ENCODE results near the gene OR51A7. TPM values are rescaled to one million over a fixed set of nuclear protein-coding genes. Genes with fewer than 3 reads are reported as not detected.
"Not testable (repeated sequence)": the region's sequence is repeated elsewhere in the genome, so short reads cannot be mapped to it uniquely, and the experiment has no call there.

The OR51A7 gene
- total and polyA plus RNA-seq, 2 of the 8 experiments (the other 6 are each of a cell fraction or from before 2014, with no cell fraction given): not detected

DNA sequence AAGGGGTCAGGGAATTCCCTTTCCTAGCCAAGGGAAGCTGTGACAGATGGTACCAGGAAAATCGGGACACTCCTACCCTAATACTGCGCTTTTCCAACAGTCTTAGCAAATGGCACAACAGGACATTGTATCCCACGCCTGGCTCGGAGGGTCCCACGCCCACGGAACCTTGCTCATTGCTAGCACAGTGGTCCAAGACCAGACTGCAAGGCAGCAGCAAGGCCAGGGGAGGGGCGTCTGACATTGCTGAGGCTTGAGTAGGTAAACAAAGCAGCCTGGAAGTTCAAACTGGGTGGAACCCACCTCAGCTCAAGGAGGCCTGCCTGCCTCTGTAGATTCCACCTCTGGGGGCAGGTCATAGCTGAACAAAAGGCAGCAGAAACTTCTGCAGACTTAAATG lies 49.3 kb upstream of the OR51A7 start:
- H2BK20ac ChIP-seq (ENCODE audit: low read length); H3K14ac ChIP-seq (ENCODE audit: insufficient read length); H2BK15ac ChIP-seq (ENCODE audit: low read length); H3K4me3 ChIP-seq (ENCODE audit: extremely low read depth in 1 of 4, insufficient read depth in 2 of 4, low read depth in 3 of 4, low read length in 4 of 4); H4K5ac ChIP-seq (ENCODE audit: insufficient read length, low read depth, low read length); H3K23ac ChIP-seq (ENCODE audit: insufficient read length); H3K18ac ChIP-seq (ENCODE audit: extremely low read depth, low read length); H3K23me2 ChIP-seq (ENCODE audit: low read depth, low read length); H3K56ac ChIP-seq (replicated peaks; ENCODE audit: insufficient read length, low read depth, low read length); FAIRE-seq; H3K4me2 ChIP-seq (ENCODE audit: insufficient read depth in 1 of 2, low read depth in 2 of 2, low read length in 2 of 2); H2BK120ac ChIP-seq (replicated peaks; ENCODE audit: low read depth, low read length); H2BK5ac ChIP-seq (ENCODE audit: low read depth, low read length); H3K79me1 ChIP-seq (ENCODE audit: low read depth, low read length); H3K27me3 ChIP-seq (replicated peaks in 1 of 4; ENCODE audit: control insufficient read depth in 3 of 4, extremely low read depth in 1 of 4, insufficient read depth in 3 of 4, low read length in 3 of 4); H3K9me3 ChIP-seq (ENCODE audit: insufficient read depth in 2 of 2, low read depth in 1 of 2, low read length in 1 of 2); DNase-seq (ENCODE audit: low read depth in 1 of 2, low spot score in 2 of 2); H3K27ac ChIP-seq (ENCODE audit: low read depth, low read length); H3K9ac ChIP-seq (replicated peaks in 1 of 4; ENCODE audit: extremely low read depth in 1 of 4, low read depth in 3 of 4, low read length in 3 of 4); H3K36me3 ChIP-seq (ENCODE audit: control insufficient read depth in 2 of 4, insufficient read depth in 4 of 4, low read length in 3 of 4); H3K79me2 ChIP-seq (ENCODE audit: control insufficient read depth in 1 of 2, insufficient read depth in 2 of 2, low read length in 2 of 2); H2AFZ ChIP-seq (ENCODE audit: low read length); H2BK12ac ChIP-seq (ENCODE audit: low read depth, low read length); H2AK5ac ChIP-seq (ENCODE audit: low read depth, low read length); H3K4ac ChIP-seq (replicated peaks; ENCODE audit: insufficient read length, low read depth, low read length); H3K4me1 ChIP-seq (replicated peaks in 1 of 4; ENCODE audit: control insufficient read depth in 3 of 4, insufficient read depth in 4 of 4, low read length in 3 of 4); H4K20me1 ChIP-seq (replicated peaks in 1 of 2; ENCODE audit: control insufficient read depth in 1 of 2, insufficient read depth in 2 of 2, low read length in 2 of 2); H4K8ac ChIP-seq (ENCODE audit: extremely low read depth, insufficient read depth, low read length); POLR2A ChIA-PET (ENCODE audit: partially characterized antibody); H4K91ac ChIP-seq (replicated peaks; ENCODE audit: insufficient read length, low read length): not testable (repeated sequence)
- 91% methylated on average over 7 of the region's 7 CpGs; no CpG with 5 or more reads in 1 of the 2 experiments for WGBS, 2 experiments (ENCODE audit: extremely low coverage in 1 of 2, insufficient coverage in 1 of 2, insufficient read length in 1 of 2, insufficient replicate concordance in 2 of 2, low coverage in 1 of 2, low lambda C conversion rate in 2 of 2, missing lambda C conversion rate in 1 of 2)
- CTCF ChIA-PET (ENCODE audit: partially characterized antibody): interaction anchor here (0.6 kb wide), 1 partner anchor 43 kb away, joined by 3 read pairs; no protein-coding TSS in a partner anchor

Measured in H1 (cell line).